ENCODE measurements around the gene WFIKKN2.
A peak's percentile ranks its signal among the peaks of the same experiment; 100 is the strongest.

WFIKKN2 gene

GRCh38 chr17:50816271-50816670, 19.1 kb upstream of the WFIKKN2 start:
- TF ChIP-seq, protein P1, sequence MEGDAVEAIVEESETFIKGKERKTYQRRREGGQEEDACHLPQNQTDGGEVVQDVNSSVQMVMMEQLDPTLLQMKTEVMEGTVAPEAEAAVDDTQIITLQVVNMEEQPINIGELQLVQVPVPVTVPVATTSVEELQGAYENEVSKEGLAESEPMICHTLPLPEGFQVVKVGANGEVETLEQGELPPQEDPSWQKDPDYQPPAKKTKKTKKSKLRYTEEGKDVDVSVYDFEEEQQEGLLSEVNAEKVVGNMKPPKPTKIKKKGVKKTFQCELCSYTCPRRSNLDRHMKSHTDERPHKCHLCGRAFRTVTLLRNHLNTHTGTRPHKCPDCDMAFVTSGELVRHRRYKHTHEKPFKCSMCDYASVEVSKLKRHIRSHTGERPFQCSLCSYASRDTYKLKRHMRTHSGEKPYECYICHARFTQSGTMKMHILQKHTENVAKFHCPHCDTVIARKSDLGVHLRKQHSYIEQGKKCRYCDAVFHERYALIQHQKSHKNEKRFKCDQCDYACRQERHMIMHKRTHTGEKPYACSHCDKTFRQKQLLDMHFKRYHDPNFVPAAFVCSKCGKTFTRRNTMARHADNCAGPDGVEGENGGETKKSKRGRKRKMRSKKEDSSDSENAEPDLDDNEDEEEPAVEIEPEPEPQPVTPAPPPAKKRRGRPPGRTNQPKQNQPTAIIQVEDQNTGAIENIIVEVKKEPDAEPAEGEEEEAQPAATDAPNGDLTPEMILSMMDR (IDR thresholded peaks at IDR 0.05; ENCODE audit: low read length): no peak
- no peak for TF ChIP-seq EZH2 (IDR thresholded peaks at IDR 0.05; ENCODE audit: borderline replicate concordance, low read length)
- no peaks in the 10 kb centered on the region for H3K4me1 ChIP-seq (ENCODE audit: insufficient read depth, low read length, severe bottlenecking)
- no peak overlapping the region for H2AFZ ChIP-seq (ENCODE audit: low read length)

GRCh38 chr17:50816771-50817751, 18.3 kb upstream of the WFIKKN2 start:
- Histone ChIP-seq H3K27ac (ENCODE audit: low read depth, low read length, poor library complexity, severe bottlenecking) (no peak overlapping the region), H4K20me1 (ENCODE audit: insufficient read depth, low read length) (no peaks in the 10 kb centered on the region), H3K9ac (ENCODE audit: low read length) (no peak overlapping the region), H3F3A (ENCODE audit: insufficient read depth, low read length) (no peaks in the 10 kb centered on the region), H3K9me3 (ENCODE audit: low read length) (no peaks in the 10 kb centered on the region), H3K36me3 (ENCODE audit: insufficient read depth, low read length) (no peaks in the 10 kb centered on the region), H3K4me2 (ENCODE audit: low read length) (no peak overlapping the region), H3K79me2 (ENCODE audit: insufficient read depth, low read length) (no peaks in the 10 kb centered on the region), H3K9me2 (ENCODE audit: low read depth, low read length) (no peaks in the 10 kb centered on the region), H2AFZ (ENCODE audit: low read length) (no peak overlapping the region), H3K4me1 (ENCODE audit: insufficient read depth, low read length, severe bottlenecking) (no peaks in the 10 kb centered on the region), H3K27me3 (ENCODE audit: insufficient read depth, low read length) (no peaks in the 10 kb centered on the region; the same call in 1 of the 2 replicates), H3K4me3 (ENCODE audit: low read depth, low read length, poor library complexity, severe bottlenecking) (no peak overlapping the region)
- TF ChIP-seq, protein P1 (IDR thresholded peaks at IDR 0.05; ENCODE audit: low read length): peak; percentile 89
- TF ChIP-seq EZH2 (IDR thresholded peaks at IDR 0.05; ENCODE audit: borderline replicate concordance, low read length): no peak

More at GRCh38 chr17:50816271-50816670, 19.1 kb upstream of the WFIKKN2 start:
- H4K20me1 ChIP-seq (ENCODE audit: insufficient read depth, low read length): no peaks in the 10 kb centered on the region
- no peaks in the 10 kb centered on the region for H3K9me2 ChIP-seq (ENCODE audit: low read depth, low read length)
- H3K27me3 ChIP-seq (ENCODE audit: insufficient read depth, low read length): no peaks in the 10 kb centered on the region; the same call in 1 of the 2 replicates
- H3F3A ChIP-seq (ENCODE audit: insufficient read depth, low read length): no peaks in the 10 kb centered on the region
- no peaks in the 10 kb centered on the region for H3K79me2 ChIP-seq (ENCODE audit: insufficient read depth, low read length)
- no peaks in the 10 kb centered on the region for H3K36me3 ChIP-seq (ENCODE audit: insufficient read depth, low read length)
- no peaks in the 10 kb centered on the region for H3K9me3 ChIP-seq (ENCODE audit: low read length)
- no peak overlapping the region for H3K9ac ChIP-seq (ENCODE audit: low read length)
- no peak overlapping the region for H3K4me3 ChIP-seq (ENCODE audit: low read depth, low read length, poor library complexity, severe bottlenecking)
- no peak overlapping the region for H3K27ac ChIP-seq (ENCODE audit: low read depth, low read length, poor library complexity, severe bottlenecking)
- H3K4me2 ChIP-seq (ENCODE audit: low read length): no peak overlapping the region

DNA sequence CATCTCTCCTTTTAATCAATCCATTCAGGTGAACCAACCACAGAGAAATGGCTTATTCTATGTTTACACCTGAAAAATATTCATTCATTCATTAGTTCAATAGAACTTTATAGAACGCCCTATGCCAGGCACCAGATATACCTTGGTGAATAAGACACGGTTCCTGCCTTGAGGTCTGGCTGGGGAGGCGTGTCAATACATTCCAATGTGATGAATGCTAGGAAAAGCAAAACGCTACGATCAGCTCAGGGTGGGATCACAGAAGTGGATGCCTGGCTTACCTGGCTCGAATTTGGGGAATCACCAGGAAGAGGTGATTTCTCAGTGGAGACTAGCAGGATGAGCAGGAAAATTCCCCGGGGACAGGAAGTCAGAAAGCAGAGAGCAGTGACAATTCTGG, 17.5 kb upstream of the WFIKKN2 start:
- Histone ChIP-seq H2AFZ (ENCODE audit: low read length) (no peak overlapping the region), H3K79me2 (ENCODE audit: insufficient read depth, low read length) (no peaks in the 10 kb centered on the region), H3F3A (ENCODE audit: insufficient read depth, low read length) (no peaks in the 10 kb centered on the region), H3K9ac (ENCODE audit: low read length) (no peak overlapping the region), H3K36me3 (ENCODE audit: insufficient read depth, low read length) (no peaks in the 10 kb centered on the region), H3K4me2 (ENCODE audit: low read length) (no peak overlapping the region), H3K4me3 (ENCODE audit: low read depth, low read length, poor library complexity, severe bottlenecking) (no peak overlapping the region), H3K4me1 (ENCODE audit: insufficient read depth, low read length, severe bottlenecking) (no peaks in the 10 kb centered on the region), H3K27me3 (ENCODE audit: insufficient read depth, low read length) (peaks cover 4% of the 10 kb centered on the region), H3K9me2 (ENCODE audit: low read depth, low read length) (no peaks in the 10 kb centered on the region), H3K9me3 (ENCODE audit: low read length) (no peaks in the 10 kb centered on the region), H3K27ac (ENCODE audit: low read depth, low read length, poor library complexity, severe bottlenecking) (no peak overlapping the region), H4K20me1 (ENCODE audit: insufficient read depth, low read length) (no peaks in the 10 kb centered on the region)
- TF ChIP-seq, protein P1 (IDR thresholded peaks at IDR 0.05; ENCODE audit: low read length): no peak
- no peak for TF ChIP-seq EZH2 (IDR thresholded peaks at IDR 0.05; ENCODE audit: borderline replicate concordance, low read length)

Measured in OCI-LY1 (cell line).